NOMO-1 (cell line): ENCODE results near the gene DGCR6L.
"Not testable (repeated sequence)": the region's sequence is repeated elsewhere in the genome, so short reads cannot be mapped to it uniquely, and the experiment has no call there.

Experiments
- DNase-seq, 2 experiments: peaks; one replicate each; lab custom pipeline; 2025; ENCODE audit not compliant: unreplicated experiment in 2 of 2; lab: John Stamatoyannopoulos, UW

Gene DGCR6L

DNA sequence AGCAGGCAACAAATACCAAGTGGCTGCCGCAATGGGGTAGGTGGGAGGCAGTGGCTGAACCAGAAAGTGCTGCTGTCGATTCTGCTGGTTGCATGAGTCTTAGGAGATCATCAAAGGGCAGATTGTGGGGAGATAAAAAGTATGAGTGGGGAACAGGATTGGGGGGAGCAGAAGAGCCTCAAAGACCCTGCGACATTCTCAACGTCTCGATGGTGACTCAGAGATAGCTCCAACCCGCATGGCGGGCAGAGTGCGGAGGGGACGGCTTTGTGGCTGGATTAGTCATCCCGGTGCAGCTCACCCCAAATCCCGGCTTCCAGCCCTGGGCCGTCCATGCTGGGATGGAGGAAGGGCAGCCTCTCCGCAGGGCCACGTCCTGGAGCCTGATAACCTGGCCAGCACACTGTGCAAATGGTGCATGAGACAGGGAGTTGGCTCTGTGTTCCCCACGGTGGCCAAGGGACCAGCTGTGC is 40.2 kb downstream of the DGCR6L start:
- no peak for DNase-seq

DNA sequence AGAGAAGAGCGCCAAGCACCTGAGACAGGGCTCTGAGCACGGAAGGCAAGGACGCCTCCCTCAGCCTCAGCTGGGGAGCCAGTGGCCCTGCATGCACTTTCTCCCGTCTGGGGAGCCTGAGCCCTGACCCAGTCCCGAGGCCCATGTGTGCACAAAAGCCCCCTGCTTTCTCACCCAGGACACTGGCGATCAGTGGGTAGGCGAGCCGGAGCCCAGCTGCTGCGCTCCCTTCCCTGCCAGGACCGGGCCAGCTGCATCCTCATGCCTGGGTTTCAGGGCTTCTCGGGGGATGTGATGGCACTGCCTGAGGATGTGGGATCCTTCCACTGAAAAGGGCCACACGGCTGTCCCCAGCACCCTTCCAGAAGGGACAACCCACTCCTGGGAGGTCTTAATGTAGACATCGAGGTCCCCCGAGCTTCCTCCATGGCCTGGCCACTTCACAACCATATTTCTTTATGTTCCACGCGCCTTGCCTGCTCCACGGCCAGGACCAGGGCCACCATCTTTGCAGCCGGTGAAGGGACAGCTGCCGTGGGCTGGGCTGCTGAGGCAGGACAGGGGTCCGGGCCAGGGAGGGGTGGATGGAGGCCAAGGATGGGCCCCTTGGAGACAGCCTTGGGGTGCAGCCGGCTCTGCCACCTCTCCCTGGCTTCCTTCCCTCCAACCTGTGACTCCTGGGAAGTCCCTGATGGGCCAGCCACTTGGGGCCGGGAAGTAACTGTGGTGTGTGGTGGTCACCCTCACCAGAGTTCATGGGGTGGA is 41.0 kb downstream of the DGCR6L start:
- DNase-seq = not testable (repeated sequence)

DNA sequence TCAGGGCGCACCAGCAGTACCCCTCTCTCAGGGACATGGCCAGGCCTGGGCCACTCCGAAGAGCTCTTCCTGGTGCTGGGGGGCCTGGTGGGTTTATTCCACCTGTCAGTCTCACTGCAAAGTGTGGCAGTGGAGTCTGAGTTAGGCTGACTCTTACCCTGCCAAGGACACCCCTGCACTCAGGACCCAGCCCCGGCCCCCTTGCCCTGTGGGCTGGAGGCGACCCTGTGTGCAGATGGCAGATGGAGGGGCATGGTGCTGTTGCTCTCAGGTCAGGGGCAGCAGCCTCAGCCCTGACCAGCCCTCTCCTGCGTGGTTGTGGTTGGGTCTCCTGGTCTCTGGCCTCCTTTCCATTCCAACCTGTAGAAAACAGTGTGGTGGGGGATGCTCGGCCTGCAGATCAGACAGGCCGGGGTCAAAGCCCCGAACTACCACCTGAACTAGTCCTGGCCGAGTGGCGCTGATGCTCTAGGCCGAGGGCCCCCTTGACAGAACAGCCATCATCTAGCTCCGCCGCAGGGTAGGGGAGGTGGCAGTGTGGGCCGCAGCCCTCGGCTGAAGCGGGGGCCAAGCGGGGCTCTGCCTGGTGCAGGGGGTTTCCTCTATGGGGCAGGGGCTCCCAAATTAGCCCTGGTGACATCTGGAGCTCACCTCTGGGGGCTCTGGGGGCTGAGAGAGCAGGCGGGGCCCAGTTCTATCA is 41.8 kb downstream of the DGCR6L start:
- not testable (repeated sequence) for DNase-seq

DNA sequence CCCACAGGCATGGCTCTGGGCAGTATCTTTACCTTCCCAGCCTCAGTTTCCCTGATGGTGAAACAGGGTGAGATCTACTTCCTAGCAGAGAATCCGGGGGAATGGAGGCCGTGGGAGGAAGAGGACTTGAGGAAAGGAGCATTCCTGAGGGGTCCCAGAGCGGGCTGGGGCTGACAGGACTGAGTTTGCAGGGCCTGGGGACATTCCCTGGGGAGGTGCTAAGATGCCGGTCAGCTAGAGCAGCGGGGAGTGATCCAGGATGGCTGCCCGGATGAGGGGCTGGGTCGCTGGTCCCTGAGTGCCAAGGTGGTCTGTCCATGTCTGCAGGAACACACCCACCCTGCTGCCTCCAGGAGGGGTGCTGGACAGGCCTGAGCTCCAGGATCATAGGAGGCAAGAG is 43.4 kb downstream of the DGCR6L start:
- DNase-seq = no peak

DNA sequence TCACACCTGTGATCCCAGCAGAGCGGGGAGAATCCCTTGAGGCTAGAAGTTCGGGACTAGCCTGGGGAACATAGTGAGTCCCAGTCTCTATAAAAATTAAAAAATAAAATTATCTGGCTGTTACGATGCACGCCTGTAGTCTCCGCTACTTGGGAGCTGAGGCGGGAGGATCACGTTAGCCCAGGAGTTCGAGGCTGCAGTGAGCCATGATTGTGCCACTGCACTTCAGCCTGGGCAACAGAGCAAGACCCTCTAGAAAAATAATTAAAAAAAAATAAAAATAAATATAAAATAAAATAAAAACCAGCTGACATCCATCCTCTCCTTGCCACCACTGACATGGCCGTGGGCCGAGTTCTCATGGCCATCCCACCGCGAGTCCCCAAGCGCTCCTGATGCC is 44.0 kb downstream of the DGCR6L start:
- no peak for DNase-seq

DNA sequence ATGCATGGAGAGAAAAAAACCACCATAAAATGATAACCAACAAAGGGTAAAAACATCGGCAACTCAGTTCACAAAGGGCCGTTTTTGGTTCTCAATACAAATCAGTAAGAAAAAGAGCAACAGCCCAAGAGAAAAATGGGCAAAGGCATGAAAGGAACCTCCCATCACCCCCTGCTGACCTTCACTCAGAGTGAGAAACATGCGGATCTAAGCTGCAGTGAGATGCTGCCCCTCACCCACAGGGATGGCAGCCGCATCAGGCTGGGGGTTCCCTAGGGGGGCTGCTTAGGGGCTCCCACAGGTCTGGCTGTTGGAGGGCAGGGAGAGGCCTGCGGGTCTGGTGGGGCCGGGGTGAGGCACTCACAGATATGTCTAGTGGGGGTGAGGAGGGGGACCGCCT is 44.5 kb downstream of the DGCR6L start:
- DNase-seq = not testable (repeated sequence)

DNA sequence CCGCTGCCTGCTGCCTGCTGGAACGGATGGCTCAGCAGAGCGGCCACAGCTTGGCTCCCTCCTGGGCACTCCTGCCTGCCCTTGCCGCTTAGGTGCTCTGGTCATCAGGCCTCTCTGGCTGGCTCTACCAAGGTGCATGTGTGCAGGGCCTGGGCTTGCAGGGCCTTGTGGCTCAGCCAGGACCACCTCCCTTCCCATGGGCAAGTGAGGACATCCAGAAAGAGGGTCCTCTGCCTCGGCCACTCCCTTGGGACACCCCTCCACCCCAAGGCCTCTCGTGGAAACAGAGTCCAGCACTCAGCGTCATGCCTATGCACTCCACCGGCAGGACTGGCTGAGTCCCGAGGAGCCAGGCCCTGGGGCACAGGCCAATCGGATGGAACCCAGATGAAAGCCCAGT is 45.5 kb downstream of the DGCR6L start:
- DNase-seq = not testable (repeated sequence)

DNA sequence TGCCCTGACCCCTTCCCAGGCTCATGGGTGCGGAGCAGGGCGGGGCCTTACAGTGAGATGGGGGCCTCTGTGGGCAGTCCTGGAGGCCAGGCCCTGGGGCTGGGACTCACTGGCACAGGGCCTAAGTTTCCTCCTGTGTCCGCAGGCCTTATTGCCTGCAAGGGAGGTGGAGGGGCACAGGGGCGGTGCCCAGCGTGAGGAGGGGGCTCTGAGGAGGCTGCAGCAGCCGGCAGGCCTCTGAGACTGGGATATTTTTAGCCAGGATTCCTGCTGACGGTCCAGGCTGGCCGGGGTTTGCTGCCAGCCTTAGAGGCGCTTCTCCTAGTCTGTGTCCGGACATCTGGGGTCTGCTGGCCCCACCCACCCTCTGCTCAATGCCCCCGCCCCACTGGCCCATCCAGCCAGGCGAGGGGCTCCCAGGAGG is 46.1 kb downstream of the DGCR6L start:
- no peak for DNase-seq

DNA sequence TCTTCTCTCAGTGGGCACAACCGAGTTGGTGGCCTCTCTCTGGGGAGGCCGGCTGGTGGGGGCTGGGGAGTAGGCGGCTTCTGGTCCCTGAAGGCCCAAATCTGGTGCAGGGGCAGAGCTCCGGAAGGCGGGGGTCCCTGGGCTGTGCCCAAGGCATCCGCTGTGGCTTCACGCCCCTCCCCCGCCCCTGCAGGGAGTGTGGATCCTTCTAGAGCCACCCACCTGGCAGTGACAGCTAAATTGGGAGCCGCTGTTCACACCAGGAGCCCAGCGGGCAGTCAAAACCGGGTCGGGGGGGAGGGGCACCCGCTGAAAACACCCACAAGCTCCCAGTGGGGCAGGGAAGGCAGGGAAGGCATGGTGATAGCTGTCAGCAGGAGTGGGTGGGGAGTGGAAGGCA is 47.2 kb downstream of the DGCR6L start:
- no peak for DNase-seq

DNA sequence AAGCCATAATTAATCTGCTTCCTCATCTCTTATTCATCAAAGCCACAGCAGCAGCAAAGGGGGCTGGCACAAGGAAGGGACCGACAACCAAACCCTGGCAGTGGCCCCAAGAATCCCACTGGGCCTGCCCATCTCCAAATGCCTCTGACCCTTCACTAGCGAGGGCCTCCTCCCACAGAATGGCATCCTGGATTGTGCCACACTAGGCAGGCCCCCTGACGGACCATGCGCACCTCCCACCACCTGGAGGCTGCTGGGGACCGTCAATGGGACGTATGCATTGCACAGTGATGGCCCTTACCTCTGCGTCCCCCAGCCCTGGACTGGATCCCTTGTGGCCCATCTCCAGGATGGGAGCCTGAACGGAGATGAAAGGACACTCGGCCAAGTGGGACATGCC is 47.7 kb downstream of the DGCR6L start:
- no peak for DNase-seq

DNA sequence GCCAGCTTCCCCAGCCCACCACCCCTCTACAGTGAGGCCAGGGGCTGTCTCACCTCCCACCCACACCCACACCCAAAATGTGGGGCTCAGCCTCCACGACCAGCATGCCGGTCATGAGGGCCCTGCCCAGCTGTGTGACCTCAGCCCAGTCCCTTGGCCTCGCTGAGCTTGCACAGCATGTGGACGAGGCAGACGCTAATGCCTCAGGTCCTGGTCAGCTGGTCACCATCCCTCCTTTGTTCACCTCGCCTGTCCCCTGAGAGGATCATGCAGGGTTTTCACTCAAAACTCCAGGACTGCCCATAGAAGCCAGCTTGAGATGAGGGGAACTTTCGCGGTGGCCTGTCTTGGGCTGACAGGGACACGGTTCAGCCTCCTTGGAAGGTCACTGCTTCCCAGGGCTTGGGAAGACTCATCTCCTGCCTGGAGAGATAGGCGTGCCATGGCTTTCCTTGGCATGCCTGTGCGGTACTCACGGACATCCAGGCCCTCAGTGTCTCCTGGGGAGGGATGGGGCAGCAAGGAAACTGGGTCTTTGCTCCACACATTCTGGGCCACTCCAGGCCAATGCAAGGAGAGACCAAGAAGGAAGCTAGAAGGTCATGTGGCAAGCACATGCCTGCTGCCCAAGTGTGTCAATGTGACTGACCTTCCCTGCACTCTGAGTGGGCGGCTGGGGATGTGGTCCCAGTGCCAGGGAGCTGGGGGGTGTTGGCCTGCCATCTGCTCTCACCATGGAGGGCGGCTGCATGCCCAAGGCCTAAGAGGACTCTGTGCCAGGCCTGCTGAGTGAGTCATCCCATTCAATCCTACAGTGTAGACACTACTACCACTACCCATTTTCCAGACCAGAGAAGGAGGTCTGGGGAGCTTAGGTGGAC is 48.5 kb downstream of the DGCR6L start:
- no peak for DNase-seq

DNA sequence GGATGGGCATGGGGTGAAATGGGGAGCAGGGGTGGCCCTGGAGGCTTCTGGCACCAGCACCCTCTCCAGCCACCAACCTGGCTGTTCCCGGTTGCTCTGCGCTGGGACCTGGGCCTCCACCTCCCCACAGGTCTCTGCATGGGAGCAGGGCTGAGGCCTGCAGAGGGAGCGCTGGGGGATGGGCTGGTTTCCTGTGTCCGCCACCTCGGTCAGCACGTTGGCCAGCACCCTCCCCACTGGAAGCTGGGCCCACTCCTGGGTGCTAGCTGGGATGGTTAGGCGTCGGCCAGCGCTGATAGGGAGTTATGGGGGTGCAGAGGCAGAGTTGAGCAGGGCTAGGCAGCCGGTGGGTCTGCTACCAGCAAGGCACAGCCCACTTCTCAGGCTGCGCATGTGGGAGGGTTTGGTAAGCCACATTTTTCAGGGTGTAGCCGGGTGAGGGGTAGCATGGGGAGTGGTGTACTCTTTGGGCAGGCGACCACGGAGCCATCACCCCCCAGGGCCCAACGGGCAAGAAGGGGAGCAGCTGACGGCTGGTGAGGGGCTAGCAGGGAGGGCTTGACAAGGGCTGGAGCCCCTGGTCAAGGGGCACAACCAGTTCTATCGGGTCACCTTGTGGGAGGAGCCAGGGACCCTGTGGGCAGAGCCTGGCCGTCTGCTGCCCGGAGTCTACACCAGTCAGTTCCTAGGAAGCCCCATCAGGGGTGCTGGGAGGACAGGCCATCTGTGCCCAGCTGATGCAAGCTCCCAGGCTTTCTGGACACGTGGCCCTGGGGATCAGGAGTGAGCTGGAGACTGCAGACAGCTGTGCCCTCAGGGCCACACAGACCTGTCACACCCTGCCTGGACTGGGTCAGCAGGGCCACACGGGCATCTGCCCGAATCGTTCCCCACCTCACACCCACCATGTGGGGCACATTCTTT is 49.4 kb downstream of the DGCR6L start:
- DNase-seq = not testable (repeated sequence)

DNA sequence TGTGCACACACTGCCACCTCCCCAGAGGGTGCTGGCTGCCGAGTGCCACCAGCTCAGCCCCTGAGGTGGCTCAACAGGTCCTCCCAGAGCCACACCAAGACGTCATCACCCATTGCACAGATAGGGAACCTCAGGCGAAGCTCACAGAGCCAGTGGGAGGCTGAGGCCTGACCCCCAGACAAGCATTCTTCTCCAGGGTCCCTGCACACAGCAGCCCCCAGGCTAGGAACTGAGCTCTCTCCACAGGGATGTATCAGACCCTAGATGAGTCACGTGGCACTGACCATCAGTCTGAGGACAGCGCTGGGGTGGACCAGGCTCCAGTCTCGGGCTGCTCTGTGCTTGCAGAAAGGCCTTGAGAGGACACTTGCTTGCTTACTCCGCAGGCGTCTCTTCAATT is 50.2 kb downstream of the DGCR6L start:
- DNase-seq = not testable (repeated sequence)

DNA sequence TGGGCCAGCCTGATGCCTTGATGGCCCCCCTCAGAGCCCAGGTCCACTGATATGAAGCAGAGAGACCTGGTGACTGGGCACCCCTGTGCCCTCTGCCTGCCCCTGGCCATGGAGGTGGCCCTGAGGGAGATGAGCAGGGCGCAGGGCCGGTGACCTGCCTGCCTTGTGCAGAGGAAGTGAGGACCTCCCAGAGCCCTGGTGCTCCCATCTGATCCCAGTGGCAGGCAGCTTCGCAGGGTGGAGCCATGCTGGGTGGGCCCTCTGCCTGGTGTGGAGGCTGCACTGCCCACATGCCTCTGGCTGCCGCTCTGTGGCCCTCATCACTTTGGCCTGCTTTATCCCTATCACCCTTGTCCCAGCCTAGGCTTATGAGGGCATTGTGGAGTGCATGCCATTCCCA is 50.7 kb downstream of the DGCR6L start:
- not testable (repeated sequence) for DNase-seq

DNA sequence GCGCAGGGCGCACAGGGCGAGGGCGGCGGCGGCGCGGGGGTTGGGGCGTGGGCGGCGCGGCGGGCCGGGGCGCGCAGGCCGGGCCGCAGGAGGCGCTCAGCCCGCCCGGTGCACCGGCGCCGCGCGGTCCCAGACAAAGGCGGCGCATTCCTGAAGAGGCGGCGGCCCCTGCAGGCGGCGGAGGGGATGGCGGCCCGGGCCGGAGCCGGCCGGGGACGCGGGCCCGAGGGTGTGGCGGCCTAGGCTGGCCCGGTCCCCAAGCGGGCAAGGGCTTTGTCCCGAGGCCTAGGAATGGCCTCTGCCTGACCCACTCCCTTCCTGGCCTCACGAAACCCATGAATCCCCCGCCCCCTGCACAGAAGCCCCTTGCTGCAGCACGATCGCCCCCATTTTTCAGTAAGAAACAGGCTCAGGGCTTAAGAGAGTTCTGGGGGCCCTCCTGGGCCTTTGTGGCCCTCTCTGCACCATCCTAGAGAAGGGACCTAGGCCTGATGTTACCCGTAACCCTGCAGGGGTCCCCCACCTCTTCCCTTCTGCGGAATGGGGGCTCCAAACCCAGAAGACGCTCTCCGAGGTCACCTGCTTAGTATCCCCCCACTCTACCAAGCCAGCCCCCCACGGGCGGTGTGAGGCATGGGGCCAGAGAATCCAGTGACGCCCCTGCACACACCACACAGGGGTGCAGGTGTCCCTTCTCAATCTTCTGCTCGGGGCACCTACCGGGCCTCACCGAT is 51.4 kb downstream of the DGCR6L start, which contains the start of gene RTN4R:
RTN4R (minus strand) TSS at position 40 of the 734 bp plus-strand sequence. CDS start 226 bp downstream, outside the sequence.
- peak; percentile 21 to 56 for DNase-seq

DNA sequence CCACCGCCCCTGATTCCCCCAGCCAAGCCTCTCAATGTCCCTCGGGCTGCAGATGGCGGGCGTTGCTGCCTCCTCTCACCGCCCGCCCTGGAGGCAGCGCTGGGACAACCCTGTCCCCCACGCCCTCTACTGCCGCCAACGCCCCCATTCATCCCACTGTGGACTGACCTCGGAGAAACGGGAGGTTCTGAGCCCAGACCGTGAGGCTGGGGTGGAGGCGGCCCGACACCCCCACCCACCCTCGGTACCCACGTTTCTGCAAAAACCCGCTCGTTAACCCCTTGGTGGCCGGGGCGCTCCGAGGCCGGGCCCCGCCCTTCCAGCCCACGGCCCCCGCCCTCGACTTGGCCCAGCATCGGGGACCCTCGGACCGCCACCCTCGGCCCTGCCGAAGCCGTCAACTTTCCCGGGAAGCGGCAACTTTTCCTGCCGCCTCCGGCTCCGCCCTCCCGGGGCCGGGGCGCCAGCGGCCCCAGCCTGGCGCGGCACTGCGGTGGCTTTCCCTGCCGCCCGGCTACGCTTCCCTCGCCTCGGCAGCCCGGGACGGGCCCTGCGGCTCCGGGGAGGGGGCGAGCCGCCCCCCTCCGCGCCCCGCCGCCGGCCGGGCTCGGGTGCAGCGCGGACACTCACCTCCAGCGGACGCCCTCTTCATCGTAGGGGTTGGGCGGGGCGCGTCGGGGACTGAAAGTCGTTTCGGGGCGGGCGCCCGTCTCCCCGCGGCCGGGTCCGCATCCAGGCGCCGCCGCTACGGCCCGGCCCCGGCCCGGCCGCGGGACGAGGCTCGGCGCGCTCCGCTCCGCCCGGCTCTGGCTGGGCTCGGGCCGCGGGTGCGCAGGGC is 52.2 kb downstream of the DGCR6L start:
- DNase-seq = no peak

DNA sequence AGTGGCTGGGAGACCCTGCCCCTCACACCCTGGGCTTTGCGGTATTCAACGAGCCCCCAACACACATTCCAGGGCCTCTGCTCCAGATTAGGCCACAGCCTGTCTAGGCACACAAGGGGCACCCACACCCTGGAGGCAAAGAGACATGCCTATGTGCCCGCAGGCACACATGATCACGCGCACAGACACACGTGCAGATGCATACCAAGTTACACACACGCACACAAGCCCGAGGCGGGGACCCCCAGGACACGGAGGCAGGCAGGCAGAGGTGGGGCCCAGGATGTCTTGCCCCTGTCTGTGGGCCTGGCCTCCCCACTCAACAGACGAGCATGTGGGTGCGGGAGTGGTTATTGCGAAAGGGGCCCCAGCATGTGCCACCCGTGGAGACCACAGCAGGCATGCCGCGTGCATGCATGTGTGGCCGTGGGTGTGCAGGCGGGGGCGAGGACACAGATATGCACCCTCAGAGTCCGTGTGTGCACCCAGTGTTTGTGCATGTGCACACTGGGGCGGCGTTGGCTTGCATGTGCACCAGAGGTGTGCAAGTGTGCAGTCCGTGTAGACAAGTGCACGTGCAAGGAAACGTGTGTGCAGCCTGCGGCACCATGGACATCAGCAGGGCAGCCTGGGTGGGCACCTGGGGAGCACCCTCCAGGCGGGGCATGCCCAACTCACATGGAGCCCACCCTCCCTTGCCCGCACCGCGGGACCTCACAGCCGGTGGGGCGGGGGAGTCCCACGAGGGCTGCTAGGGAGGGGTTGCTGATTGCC is 53.0 kb downstream of the DGCR6L start:
- not testable (repeated sequence) for DNase-seq
